ENCODE results near the gene UBE2S.

DNA sequence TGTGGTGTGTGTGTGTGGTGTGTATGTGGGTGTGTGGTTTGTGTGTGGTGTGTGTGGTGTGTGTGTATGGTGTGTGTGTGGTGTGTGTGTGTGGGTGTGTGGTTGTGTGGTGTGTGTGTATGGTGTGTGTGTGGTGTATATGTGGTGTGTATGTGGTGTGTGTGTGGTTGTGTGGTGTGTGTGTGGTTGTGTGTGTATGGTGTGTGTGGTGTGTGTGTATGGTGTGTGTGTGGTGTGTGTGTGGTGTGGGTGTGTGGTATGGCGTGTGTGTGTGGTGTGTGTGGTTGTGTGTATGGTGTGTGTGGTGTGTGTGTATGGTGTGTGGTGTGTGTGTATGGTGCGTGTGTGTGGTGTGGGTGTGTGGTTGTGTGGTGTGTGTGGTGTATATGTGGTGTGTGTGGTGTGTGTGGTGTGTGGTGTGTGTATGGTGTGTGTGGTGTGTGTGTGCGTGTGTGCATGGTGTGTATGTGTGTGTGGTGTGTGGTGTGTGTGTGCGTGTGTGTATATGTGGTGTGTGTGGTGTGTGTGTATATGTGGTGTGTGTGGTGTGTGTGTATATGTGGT, 26.9 kb upstream of the UBE2S start:
- TF ChIP-seq EZH2 (IDR thresholded peaks at IDR 0.05), result no peak
- TF ChIP-seq POLR2AphosphoS5 (IDR thresholded peaks at IDR 0.05; ENCODE audit: borderline replicate concordance, low read depth, low read length), result no peak
- no peak for TF ChIP-seq FOXP2 (optimal IDR thresholded peaks at IDR 0.05; ENCODE audit: control extremely low read depth, extremely low read length, insufficient read depth)
